Fibroblast of skin of right biceps (primary cell): Measurements from ENCODE around the gene GALNT17.

Experiments used
- DNase-seq: peaks from one replicate; pipeline ENCODE4 v3.0.0-alpha.2; 2013

GALNT17 gene

DNA sequence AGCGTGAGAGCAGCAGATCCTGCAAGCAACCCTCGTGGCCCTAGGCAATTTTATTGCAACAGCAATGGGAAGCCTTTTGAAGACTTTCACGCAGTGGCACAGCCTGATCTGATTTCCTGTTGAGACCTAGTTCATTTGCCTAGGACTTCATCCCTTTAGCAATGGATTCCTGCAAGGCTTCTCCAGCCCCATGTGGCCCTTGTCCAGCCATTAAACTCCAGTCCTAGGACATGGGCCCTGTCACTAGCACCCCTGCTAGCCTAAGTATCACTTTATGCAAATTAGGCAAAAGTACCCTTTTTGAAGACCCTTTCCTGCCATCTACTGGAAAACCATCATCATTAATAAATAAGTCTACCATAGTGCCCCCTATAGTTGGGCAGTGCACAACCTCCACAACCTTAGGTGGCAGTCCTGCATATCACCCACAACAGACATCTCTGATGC lies 379.4 kb downstream of the GALNT17 start:
- DNase-seq = no peak

DNA sequence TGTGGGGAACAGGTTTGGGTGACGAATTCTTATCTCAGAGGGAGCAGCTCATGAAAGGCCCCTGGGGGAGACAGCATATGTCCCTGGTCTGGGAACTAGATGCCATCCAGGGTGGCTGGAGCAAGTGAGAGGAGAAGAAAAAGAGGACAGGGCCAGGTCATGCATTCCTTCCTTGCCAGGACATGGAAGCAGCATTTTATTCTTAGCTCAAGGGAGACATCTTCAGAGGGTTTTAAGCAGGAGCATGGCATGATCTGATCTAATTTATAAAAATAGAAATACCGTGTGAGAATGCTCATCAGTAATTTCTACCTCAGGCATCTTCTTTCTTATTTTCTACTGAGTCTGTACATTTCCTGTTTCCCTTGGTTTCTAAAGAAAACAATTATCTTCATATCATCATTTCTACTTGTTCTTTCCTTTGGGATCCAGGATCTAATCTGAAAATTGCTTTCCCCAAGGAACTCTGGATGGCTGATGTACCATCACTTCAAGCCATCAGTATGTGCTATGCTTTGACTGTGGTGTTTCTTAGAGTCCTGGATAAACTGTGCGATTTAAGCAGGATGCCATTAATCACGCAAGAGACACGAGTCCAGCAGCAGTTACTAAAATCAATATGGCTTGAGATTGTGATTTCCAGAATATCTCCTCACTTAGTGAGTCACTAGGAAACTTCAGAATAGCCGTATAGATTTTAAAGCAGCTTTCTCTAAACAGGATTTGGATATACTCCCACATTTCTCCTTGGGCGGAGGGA lies 386.2 kb downstream of the GALNT17 start:
- no peak for DNase-seq

DNA sequence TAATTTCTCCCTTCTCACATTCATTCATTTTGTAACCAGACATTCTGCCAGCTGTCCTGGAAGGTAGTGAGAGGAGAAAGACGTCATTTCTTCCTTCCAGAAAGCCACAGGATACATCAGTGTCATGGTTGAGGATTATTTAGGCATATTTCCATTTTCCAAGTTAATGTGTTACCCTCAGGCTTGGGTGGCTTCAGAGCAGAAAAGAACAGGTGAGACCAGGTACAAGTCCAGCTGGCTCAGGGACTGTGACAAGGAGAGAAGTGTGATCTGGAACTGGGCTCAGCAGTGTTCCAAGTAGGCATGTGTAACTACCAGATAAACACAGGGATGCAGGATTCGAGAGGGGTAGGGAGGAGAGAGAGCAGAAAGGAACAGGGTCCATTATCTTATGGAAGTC lies 386.9 kb downstream of the GALNT17 start:
- DNase-seq = no peak

DNA sequence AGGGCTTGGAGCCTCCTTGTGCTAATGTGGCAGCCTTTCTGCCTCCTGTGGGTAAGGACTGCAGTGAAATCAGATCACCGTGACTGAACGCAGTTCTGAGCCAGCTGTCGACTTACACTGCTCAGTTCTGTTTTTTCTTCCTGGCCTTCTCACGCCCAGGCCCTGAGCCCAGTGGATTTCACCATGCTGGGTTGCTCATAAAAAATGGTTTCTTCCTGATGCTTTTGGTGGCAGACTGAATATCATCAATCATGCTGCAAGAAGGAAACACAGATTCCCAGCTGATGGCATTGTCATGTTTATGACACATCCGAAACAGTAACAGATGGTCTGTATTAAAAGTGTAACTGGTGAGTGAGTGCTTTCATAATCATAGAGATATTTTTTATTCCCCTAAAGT lies 389.6 kb downstream of the GALNT17 start:
- DNase-seq = peak; percentile 89

DNA sequence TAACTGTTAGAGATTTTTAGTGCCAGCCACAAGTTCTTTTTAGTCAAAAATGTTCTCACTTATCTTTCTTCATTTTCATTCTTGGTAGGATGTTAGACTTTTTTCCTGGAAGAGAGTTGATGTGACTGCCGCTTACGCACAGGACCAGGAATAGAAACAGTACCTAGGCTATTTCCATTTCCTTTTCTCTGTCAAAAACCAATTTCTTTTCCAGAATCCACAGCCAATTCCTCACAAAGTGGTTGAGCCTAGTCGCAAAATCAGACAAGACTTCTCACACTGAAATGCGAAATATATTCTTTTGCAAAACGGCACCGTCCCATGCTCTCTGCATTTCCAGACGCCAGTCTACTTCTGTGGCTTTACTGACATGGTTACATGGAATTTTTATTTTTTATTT lies 394.2 kb downstream of the GALNT17 start:
- no peak for DNase-seq

DNA sequence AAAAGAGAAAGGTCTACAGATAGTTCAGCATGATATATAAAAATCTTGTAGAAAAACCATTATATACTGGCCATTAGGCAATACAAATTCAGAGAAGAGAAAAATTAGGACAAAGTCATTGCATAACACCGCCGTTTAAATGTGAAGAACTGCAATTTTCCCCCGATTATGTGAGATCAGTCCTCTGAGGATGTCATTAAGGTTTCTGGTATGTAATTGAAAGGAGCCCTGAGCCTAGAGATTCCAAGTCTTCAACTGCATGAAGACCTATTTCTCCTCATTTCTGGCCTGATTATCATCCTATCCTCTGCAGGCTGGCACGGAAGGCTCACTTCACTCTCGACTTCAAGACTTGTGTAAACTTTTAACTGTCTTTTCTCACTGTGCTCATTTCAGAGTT lies 395.3 kb downstream of the GALNT17 start:
- no peak for DNase-seq

DNA sequence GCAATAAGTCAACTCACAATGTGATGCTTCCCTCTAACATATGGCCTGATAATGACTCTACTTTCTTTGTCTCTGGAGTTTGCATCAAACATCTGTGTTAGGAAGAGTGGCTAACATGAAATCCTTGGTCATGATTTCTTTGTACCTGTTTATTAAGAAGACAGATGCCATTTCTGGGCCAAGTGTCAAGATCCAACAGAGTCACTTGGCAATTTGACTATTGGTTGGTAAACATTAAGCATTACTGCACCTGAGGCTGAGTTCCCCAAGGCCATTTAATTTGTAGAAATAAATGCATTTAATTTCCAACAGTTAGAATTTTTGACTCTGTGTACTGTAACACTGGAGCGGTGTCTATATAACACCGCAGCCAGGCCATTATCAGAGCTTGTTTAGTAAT lies 403.7 kb downstream of the GALNT17 start:
- no peak for DNase-seq

DNA sequence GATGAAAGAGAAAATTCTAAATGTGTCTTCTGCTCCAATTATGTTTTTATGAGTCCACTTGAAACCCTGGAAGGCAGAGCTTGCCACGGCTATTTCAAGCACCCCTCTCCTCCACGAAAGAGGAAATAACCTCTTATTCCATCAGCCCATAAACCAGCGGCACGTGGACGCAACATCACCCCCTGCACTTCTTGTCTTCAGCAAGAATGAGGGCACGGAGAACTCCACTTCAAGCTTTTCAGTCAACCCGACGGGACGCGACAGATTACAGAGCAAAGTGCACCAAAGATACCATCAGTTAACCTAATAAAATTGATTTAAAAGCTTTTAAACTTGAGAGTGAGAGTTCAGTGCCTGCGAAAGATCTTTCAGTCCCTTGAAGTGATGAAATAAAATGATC lies 406.3 kb downstream of the GALNT17 start:
- DNase-seq = no peak

DNA sequence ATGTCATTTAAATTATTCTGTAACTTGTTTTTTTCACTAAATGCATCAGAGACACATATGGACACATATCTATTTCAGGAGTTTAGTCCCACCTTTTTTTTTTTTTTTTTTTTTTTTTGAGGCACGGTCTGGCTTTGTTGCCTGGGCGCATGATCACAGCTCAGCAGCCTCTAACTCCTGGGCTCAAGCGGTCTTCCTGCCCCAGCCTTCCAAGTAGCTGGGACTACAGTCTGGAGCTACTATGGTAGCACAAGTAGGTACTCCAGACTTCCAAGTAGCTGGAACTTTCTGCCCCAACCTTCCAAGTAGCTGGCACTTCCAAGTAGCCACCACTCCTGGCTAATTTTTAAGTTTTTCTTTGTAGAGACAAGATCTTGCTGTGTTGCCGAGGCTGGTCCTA lies 407.7 kb downstream of the GALNT17 start:
- DNase-seq = no peak

DNA sequence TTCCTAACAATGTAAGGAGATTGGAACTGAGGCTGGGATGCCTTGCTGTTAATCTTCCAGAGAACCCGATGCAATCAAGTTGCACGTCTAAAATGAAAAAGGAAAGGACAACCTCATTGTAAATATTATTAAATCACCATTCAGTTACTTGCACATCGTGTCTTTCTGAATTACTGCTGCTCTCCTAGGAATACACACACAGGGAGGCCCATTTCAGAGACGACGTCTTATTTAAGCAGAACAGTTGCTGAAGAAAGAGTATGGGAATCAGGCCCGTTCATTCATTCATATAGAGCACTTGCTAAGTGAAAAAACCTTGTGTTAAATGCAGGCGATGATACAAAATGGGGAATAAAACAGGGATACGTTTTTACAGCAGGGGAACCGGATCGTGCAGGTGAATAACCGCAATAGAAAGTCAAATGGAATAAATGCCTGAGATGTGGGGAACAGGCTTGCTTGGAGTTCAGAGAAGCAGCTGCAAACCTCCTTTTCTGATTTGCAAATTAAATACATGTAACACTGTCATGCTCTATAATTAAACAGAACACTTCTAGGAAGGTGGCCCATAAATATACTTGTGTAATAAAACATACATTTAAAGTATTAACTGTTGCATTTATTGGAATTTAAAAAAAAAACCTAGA lies 409.9 kb downstream of the GALNT17 start:
- no peak for DNase-seq

DNA sequence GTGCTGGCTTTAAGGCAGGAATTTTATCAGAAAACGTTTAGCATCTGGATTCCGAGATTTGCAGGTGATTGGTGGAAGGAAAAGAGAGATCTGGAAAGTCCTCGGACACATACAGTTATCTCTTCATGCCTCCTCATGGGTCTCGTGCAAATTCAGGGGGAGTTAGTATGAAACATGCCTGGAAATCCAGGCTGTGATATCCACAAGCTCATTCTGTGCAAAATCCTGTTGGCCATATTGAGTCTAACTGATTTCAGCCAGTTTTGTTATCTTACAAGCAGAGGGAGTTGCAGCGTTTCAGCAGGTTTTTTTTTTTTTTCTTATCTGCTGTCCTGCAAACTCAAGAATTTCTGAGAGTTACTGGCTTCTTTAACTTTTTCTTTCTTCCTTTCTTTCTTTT lies 411.5 kb downstream of the GALNT17 start:
- no peak for DNase-seq

DNA sequence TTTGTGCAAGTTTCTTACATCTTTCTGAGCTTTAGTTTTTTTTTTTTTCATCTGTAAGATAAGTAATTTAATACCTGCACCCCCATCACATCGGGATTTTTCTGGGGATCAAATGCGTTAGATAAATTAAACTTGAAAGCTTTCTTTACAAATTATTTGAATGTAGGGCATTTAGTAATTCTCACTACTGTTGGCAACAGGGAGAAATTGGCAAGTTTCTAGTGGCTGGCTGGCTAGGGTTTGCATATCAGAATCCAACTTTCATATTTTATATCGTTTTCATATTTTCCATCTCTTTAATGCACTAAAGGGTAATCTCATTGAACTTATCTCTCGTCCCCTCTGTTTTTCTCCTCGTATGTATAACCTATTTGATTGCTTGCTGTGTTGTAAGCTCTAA lies 412.9 kb downstream of the GALNT17 start:
- DNase-seq = no peak

DNA sequence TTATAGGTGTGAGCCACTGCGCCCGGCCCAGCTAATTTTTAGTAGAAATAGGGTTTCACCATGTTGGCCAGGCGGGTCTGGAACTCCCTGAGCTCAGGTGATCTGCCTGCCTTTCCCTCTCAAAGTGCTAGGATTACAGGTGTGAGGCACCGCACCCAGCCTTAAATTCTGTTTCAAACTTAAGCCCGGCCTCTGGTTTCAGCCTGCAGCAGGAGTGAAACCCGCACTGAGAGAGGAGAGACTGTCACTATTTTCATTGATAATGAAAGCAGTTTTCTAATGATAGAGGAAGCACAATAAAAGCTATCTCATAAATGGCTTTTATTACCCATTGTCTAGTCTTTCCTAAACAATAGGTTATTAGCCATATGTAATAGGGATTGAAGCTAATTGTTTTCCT lies 415.5 kb downstream of the GALNT17 start:
- no peak for DNase-seq

DNA sequence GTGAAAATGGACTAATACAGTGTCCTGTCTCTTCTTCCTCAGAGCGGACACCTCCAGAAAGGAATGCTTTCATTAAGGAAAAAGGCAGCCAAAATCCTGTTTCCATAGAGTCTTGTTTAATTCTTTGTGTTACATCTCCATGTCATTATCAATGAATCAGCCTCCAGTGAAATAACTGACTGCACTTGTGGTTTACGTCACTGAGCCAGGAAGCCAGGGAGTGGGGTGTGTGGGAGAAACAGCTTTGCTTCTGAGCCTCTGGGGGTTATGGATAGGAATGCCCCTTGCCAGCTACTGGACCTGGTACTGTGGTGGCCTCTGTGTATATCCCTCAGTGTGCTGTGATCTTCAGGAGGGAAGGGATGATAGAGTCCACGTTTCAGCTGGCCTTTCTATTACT lies 416.8 kb downstream of the GALNT17 start:
- DNase-seq = peak; percentile 58

DNA sequence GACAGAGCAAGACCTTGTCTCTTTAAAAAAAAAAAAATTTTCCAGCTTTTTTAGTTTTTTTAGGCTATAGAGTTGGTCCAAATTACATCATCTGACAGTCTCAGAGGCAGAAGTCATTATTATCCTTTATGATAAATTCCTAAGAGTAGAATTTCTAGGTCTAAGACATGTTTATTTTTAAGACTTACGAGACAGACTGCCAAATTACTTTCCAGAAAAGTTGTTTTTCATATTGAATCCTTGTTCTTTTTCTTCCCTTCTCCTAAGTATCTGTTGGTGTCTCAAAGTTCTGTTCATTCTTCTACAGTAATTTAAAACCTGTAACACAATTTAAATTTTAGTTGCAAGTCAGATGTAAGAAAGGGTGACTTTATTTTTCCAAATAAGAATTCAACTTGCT lies 421.4 kb downstream of the GALNT17 start:
- peak; percentile 9 for DNase-seq

DNA sequence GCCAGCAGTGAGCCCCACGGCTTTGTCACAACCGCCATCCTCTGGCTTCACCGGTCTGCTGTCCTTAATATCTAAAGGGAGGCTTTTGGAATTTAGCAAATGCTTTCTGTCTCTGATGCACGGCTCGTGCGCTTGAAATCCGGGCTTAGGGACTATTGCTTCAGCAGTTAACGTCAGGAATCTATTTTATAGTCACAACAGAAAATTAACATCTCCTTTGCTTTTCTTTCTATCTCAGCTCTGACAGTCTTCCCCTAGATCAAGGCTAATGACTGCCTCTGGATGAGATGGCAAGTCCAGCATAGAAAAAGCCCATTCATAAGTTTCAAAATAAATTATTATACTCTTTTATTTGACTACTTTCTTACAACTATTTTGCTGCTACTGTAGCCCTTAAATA lies 423.8 kb downstream of the GALNT17 start:
- DNase-seq = no peak

DNA sequence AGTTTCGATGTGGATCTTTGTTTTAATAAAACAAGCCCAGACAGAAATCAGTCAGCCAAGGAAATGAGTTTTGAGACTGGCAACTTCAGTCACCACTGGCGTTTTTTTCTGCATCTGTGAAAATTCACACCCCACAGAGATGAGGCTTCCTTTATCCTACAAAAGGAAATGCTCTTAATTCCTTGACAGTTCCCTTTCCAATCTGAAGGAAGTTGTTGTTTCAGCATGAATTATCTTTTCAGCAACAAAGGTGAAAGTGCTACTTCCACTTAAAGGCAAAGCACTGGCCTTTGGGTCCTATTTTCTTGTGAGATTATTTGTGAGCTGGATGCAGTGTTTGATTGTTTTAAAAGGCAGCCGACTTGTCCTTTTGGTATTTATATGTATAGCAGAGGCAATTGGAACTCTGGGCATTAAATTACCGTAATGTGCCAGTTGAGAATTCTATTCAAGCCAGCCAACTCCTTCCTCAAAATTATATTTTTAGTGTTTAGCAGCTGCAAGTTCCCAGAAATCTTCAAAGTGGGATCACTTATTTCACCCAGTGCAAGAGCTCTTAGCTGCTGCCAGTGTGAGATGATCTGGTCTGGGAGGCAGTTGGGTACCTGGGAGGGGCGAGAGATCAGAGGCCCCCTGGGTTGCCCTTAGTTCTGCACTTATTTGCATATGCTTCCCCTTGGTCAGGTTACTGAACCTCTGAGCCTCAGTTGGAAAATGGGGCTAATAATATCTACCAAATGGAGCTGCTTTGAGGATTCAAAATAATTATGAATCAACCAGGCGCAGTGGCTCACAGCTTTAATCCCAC lies 427.1 kb downstream of the GALNT17 start:
- DNase-seq = no peak

DNA sequence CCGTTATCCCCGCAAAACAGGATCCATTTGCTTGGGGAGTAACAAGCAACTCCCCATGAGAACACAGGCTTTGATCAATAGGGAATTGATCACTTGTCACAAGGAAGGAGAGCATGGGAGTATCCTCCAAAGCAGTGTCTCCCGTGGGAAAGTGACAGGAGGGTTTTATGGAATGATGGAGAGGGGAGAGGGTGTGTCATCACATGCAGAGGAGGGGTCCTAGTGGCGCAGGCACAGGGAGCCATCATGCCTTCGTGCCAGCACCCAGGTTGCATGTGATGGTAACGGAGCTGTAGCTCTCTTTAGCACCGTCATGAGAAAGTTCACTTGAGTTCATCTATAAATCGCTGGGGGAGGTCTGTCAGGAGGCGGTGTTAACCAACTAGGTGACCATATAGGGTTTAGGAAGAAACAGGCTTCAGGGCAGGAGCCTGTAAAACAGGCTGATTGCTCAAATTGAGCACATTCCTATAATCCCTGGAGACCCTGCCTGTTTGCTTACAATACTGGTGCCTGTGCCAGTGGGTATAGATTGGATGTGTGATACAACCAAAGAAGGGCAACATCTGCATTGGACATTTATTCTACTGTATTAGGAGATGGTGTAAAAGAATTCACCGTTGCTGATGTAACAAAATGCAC lies 428.5 kb downstream of the GALNT17 start:
- DNase-seq = peak; percentile 7

DNA sequence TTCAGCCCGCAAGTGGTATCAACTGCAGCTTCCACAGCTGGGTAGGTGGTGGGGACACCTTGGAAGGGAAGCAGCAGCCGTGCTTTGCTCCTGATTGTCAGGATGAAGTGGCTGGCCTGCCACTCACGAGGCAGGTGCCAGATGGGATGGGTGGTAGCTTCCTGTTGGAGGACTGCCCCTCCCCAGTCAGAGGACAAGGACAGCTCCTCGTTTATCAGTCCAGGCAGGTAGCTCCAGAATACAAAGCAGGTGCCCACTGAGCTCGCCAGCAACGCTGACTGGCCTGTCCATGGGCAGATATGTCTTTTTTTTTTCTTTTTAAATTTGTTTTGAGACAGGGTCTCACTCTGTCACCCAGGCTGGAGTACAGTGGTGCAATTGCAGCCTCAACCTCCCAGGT lies 431.3 kb downstream of the GALNT17 start:
- no peak for DNase-seq

DNA sequence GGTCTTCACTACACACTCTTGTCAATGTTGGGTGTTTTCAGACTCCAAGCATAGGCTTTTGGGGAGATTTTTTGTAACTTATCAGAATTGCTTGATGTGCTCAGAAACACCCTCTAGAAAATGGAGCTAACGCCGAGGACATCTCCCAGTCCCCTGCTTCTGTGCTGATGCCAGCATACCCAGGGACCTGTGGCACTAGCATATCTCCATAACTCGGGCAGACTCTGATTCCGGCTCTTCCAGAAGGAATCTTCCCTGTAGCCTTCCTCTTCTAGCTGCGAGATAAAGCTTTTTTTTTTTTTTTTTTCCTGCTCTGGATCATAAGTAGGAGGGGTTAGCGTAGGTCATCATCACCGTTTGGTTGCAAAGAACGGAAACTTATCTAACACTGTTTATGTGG lies 434.4 kb downstream of the GALNT17 start:
- no peak for DNase-seq

DNA sequence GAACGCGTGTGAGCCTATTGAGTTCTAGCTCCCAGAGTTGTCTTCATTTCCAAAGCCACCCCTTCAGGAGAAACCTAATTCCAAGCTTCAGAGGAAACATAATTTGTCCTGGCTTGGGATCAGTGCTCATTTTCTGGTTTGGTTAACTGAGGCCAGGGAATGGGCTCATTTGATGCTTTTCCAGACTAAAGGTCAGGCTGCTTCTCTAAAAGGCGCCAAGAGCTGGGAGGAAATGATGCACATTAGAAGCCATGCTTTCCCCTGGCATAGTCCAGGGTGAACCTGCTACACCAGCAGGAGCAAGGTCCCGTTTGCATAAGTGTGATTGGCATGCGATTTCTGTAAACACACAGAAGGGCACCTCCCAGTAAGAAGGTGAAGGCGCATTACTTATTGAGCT lies 435.0 kb downstream of the GALNT17 start:
- no peak for DNase-seq

DNA sequence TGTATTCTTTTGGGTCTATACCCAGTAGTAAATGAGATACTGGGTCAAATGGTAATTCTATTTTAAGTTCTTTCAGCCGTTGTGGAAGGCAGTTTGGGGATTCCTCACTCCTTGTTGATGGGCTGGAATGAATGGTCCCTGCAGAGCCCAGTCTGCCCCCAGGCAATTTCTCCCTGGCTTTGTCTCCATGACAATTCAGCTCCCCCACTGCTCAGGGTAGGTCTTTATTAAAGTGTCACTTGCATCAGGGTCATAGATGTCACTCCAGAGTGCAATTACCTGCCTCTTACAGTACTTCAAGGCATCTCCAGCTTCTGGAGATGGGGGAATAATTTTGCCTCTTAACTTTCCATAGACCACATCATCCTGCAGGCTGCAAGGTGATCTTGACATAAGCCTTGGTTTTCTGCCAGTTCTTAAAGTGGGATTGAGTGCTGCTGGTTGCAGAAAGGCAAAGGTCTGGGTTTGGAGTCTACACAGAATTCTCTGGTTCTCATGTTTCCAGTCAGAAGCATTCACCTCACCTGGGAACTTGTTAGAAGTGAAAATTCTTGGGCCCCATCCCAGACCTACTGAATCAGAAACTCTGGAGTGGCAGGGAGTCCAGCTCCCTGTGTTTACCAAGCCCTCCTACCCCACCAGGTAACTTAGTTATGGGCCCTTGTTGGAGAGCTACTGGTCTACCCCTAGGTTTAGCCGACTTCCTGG lies 442.4 kb downstream of the GALNT17 start:
- no peak for DNase-seq

DNA sequence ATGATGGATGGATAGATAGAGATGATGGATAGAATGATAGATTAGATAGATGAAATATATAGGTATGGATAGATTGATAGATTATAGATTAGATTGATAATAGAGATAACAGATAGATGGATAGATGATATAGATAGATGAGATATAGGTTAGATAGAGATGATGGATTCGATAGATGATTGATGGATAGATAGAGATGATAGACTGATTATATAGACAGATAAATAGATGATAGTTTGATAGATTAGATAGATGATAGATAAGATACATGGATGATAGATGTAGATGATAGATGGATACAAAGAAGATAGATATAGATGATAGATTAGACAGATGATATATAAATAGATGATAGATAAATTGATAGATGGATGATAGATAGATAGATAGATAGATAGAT lies 448.1 kb downstream of the GALNT17 start:
- DNase-seq = no peak
